NCI-H345 (cell line): ENCODE results near the gene RFTN2.
A peak's percentile ranks its signal among the peaks of the same experiment; 100 is the strongest.
"Not testable (repeated sequence)": the region's sequence is repeated elsewhere in the genome, so short reads cannot be mapped to it uniquely, and the experiment has no call there.

Source experiments
- DNase-seq: peaks from one replicate; lab custom pipeline; 2025; lab: John Stamatoyannopoulos, UW

Gene RFTN2

GRCh38 chr2:197604117-197604860, 71.1 kb downstream of the RFTN2 start:
- DNase-seq: no peak

- DNase-seq: no peak
Observed at GRCh38 chr2:197601726-197602125, 73.7 kb downstream of the RFTN2 start.

GRCh38 chr2:197600306-197600705, 75.1 kb downstream of the RFTN2 start:
- no peak for DNase-seq

- no peak for DNase-seq
Observed at GRCh38 chr2:197599285-197599965, 76.0 kb downstream of the RFTN2 start.

GRCh38 chr2:197598450-197598849, 76.9 kb downstream of the RFTN2 start:
- DNase-seq: no peak

GRCh38 chr2:197597166-197597565, 78.2 kb downstream of the RFTN2 start:
- DNase-seq: no peak

- DNase-seq: no peak
Observed at GRCh38 chr2:197596766-197597165, 78.6 kb downstream of the RFTN2 start.

GRCh38 chr2:197591339-197592072, 83.9 kb downstream of the RFTN2 start:
- no peak for DNase-seq

- not testable (repeated sequence) for DNase-seq
Observed at GRCh38 chr2:197587255-197587654, 88.1 kb downstream of the RFTN2 start.

- not testable (repeated sequence) for DNase-seq
Observed at GRCh38 chr2:197580166-197580565, 95.2 kb downstream of the RFTN2 start.

- not testable (repeated sequence) for DNase-seq
Observed at GRCh38 chr2:197578294-197578693, 97.1 kb downstream of the RFTN2 start.

GRCh38 chr2:197577446-197577845, 97.9 kb downstream of the RFTN2 start:
- no peak for DNase-seq

GRCh38 chr2:197576631-197577030, 98.8 kb downstream of the RFTN2 start:
- DNase-seq: no peak

- DNase-seq: no peak
Observed at GRCh38 chr2:197575987-197576386, 99.4 kb downstream of the RFTN2 start.

- no peak for DNase-seq
Observed at GRCh38 chr2:197573608-197574007, 101.8 kb downstream of the RFTN2 start.

GRCh38 chr2:197571627-197572271, 103.6 kb downstream of the RFTN2 start:
- DNase-seq: peak; percentile 23

GRCh38 chr2:197560146-197560665, 115.2 kb downstream of the RFTN2 start:
- DNase-seq: no peak

GRCh38 chr2:197559681-197560080, 115.7 kb downstream of the RFTN2 start:
- no peak for DNase-seq

GRCh38 chr2:197558393-197558792, 117.0 kb downstream of the RFTN2 start:
- no peak for DNase-seq

GRCh38 chr2:197556456-197556855, 118.9 kb downstream of the RFTN2 start:
- no peak for DNase-seq

- no peak for DNase-seq
Observed at GRCh38 chr2:197555467-197555866, 119.9 kb downstream of the RFTN2 start.

GRCh38 chr2:197551260-197551659, 124.1 kb downstream of the RFTN2 start:
- not testable (repeated sequence) for DNase-seq
